Measurements from ENCODE around the gene NFIA. TPM values are rescaled to one million over a fixed set of nuclear protein-coding genes. Genes with fewer than 3 reads are reported as not detected.
A peak's percentile ranks its signal among the peaks of the same experiment; 100 is the strongest.
"Not testable (repeated sequence)": the region's sequence is repeated elsewhere in the genome, so short reads cannot be mapped to it uniquely, and the experiment has no call there.

Gene NFIA
- total RNA-seq, 8 experiments from 2014 or later, result 1.0 to 57.6 (median 9.2) TPM

DNA sequence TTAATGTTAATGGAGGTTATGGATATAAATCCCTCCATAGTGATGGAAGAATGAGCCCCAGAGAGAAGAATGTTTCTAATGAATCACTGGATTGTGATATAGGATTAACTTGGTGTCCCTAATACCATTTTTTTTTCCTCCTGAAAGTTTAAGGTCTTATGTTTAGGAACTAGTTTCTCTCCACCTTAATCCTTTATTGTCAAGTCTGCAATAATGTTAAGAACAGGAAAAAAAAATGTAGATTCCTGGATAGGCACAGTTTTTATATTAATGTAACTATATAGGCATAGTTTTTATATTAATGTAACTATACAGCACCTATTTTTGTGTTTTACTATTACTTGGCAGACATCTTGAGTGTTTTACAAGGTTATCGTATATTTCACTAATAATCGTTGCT lies 34.9 kb downstream of the NFIA start:
- Histone ChIP-seq H3K27ac (no peak overlapping the region), H3K4me1 (replicated peaks in 1 of 2) (peaks cover 41 to 45% of the 10 kb centered on the region in 2 donors), H3K4me3 (no peak overlapping the region)
- no peak for ATAC-seq (replicated peaks in 6 of 8)
- in situ Hi-C loops (cut with MboI; ENCODE audit: low pct_unique_long_range_greater_than_20kb in 2 of 9, low sequenced_read_pairs in 9 of 9, unreplicated experiment in 9 of 9), result no loop called here
- WGBS, 10 experiments, result 90 to 100% (median 95%) methylated on average over 2 of the region's 2 CpGs; no CpG with 5 or more reads in 1 of the 10 experiments

DNA sequence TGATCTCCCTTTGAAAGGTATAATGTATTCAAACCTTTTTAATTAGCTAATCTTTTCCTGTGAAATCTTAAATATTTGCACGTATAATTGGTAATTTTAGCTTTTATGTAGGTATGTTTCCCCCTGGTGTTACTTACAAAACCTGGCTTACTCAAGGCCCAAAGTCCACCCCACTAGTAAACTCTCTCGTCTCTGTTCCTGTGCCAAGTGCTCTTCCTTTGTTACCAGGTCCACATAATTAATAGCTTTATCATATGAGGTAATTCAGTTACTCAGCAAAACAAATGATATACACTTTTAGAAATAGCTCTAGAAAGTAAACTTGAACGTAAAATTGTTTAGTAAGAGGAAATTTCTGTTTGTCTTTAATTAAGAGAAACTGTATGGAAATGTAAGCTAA lies 36.7 kb downstream of the NFIA start:
- H3K27ac ChIP-seq, result no peak overlapping the region
- no peak overlapping the region for H3K4me3 ChIP-seq

DNA sequence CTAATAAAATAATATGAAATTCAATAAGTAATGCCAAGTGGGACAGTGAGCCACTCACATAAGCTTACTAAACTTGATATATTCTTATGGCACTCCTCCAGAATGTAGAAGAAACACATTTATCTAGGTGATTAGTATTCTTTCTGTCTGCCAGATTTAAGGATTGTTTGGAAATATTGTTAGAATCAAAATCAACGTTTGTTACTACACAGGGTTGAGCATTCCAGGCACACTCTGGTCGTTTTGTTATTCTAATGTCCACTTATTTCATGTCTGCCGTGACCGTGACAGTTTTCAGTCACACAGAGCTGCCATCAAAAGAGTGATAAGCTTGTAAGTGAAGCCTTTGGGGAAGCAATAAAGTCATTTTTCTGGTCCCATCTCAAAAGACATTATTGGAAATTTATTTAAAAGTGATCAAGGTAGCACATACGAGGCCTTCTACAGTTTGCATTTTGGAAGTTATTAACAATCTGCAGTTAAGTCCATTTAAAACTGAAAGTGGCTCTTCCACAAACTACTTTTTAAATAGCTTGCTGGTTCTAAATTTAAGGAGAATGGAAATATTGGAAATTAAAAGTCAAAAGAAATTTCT lies 38.0 kb downstream of the NFIA start:
- no peak overlapping the region for H3K27ac ChIP-seq

More for the DNA sequence above, 36.7 kb downstream of the NFIA start:
- WGBS, 10 experiments, result 51 to 100% (median 71%) methylated on average over 1 to 3 of the region's 3 CpGs; no CpG with 5 or more reads in 1 of the 10 experiments
- in situ Hi-C loops (cut with MboI; ENCODE audit: low pct_unique_long_range_greater_than_20kb in 2 of 9, low sequenced_read_pairs in 9 of 9, unreplicated experiment in 9 of 9), result no loop called here
- peak in 1 of 8 experiments; percentile 30 for ATAC-seq (replicated peaks in 6 of 8)
- peaks cover 39 to 46% of the 10 kb centered on the region in 2 donors for H3K4me1 ChIP-seq (replicated peaks in 1 of 2)

DNA sequence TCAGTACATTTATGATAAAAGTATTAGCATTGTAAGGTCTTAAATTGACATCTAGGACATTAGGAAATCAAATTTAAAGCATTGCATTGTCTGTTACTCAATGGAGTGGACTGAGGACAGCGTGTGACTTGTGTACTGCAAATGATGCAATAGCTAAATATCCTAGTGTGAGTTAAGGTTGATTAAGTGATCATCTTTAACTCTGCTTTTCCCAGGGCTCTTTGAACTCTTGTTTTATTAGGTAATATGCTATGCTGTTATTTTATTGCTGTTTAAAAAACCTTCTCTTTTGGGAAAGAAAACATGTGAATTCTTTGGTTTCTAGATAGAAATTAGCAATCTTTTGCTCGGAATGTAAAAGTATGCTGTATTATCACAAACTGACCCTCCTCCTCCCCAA lies 38.6 kb downstream of the NFIA start:
- in situ Hi-C loops (cut with MboI; ENCODE audit: low pct_unique_long_range_greater_than_20kb in 2 of 9, low sequenced_read_pairs in 9 of 9, unreplicated experiment in 9 of 9), result no loop called here
- peak in 7 of 8 experiments; percentile 39 to 75 (median 59) for ATAC-seq (replicated peaks in 6 of 8)
- no peak overlapping the region for H3K4me3 ChIP-seq

More for the DNA sequence above, 38.0 kb downstream of the NFIA start:
- peak in 6 of 8 experiments; percentile 24 to 63 (median 47) for ATAC-seq (replicated peaks in 6 of 8)
- in situ Hi-C loops (cut with MboI; ENCODE audit: low pct_unique_long_range_greater_than_20kb in 2 of 9, low sequenced_read_pairs in 9 of 9, unreplicated experiment in 9 of 9), result no loop called here
- 5 to 66% (median 18%) methylated on average over 3 to 5 of the region's 5 CpGs; no CpG with 5 or more reads in 1 of the 10 experiments for WGBS, 10 experiments
- peaks cover 47 to 48% of the 10 kb centered on the region in 2 donors for H3K4me1 ChIP-seq (replicated peaks in 1 of 2)
- H3K4me3 ChIP-seq, result no peak overlapping the region

DNA sequence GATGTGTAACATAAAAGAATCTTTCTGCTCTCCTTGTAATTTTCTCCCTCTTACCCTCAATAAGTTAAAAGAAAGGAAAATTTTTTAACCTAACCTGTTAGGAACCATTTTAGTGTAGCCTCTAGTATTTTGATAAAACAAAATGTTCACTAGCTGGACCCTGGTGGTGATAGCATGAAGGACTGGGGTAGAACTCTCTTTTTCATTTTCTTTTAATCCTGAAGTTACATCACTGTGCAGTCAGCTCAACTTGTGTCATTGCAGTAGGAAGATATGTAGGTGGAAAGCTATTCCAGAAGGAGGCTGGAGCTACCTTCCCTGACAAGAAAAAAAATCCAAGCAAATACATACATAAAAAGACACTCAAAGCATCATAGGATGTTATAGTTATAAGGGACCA lies 39.3 kb downstream of the NFIA start:
- H3K4me3 ChIP-seq, result no peak overlapping the region

More for the DNA sequence above, 38.6 kb downstream of the NFIA start:
- Histone ChIP-seq H3K4me1 (replicated peaks in 1 of 2) (peaks cover 48 to 52% of the 10 kb centered on the region in 2 donors), H3K27ac (no peak overlapping the region)
- WGBS, 10 experiments, result 11 to 69% (median 55%) methylated on average over 2 of the region's 2 CpGs

DNA sequence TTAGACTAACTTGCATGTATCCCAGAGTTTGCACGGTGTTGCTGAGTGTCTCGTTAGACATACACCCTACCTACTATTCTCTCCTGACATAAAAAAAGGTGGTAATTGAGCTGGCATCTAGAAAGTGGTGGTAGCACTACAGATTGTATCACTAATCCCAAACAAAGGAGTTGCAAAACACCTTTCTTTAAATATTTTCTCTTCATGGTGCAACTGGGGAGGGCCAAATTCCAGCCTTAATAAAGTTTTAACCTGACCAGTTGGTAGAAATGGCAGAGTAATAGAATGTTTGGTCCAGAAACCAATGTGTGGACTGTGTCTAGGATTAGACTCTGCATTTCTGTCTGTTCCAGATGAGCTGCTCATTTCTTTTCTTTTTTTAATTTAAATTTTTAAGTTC lies 40.0 kb downstream of the NFIA start:
- ATAC-seq (replicated peaks in 6 of 8), result no peak
- Histone ChIP-seq H3K27ac (no peak overlapping the region), H3K4me1 (replicated peaks in 1 of 2) (peaks cover 37 to 46% of the 10 kb centered on the region in 2 donors), H3K4me3 (no peak overlapping the region)
- in situ Hi-C loops (cut with MboI; ENCODE audit: low pct_unique_long_range_greater_than_20kb in 2 of 9, low sequenced_read_pairs in 9 of 9, unreplicated experiment in 9 of 9), result no loop called here
- 85 to 100% (median 100%) methylated on average over 1 to 2 of the region's 2 CpGs; no CpG with 5 or more reads in 5 of the 10 experiments for WGBS, 10 experiments

More for the DNA sequence above, 39.3 kb downstream of the NFIA start:
- in situ Hi-C loops (cut with MboI; ENCODE audit: low pct_unique_long_range_greater_than_20kb in 2 of 9, low sequenced_read_pairs in 9 of 9, unreplicated experiment in 9 of 9), result no loop called here
- Histone ChIP-seq H3K4me1 (replicated peaks in 1 of 2) (peaks cover 44 to 47% of the 10 kb centered on the region in 2 donors), H3K27ac (no peak overlapping the region)
- peak in 3 of 8 experiments; percentile 27 to 58 (median 33) for ATAC-seq (replicated peaks in 6 of 8)

DNA sequence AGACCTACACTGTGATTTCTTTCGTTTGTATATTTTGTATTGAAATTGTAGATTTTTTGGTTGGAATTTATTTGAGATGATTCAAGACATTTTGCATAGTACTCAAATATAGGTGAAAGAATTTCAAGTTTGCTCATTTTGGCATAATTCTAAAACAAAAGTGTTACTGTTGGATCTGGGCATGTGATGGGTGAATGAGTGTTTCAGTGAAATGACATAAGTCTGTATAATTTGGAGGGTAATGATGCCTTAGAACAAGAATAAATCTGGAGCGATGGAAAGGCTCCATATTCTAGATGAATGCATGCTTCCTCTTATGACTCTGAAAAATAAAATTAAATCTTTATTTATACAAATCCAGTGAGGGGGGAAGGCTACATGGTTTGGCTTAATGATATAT lies 41.0 kb downstream of the NFIA start:
- in situ Hi-C loops (cut with MboI; ENCODE audit: low pct_unique_long_range_greater_than_20kb in 2 of 9, low sequenced_read_pairs in 9 of 9, unreplicated experiment in 9 of 9), result no loop called here
- Histone ChIP-seq H3K4me1 (replicated peaks in 1 of 2) (peaks cover 37 to 46% of the 10 kb centered on the region in 2 donors), H3K27ac (no peak overlapping the region), H3K4me3 (no peak overlapping the region)
- ATAC-seq (replicated peaks in 6 of 8), result no peak
- WGBS, 10 experiments, result 56 to 100% (median 83%) methylated on average over 1 to 2 of the region's 2 CpGs; no CpG with 5 or more reads in 1 of the 10 experiments

DNA sequence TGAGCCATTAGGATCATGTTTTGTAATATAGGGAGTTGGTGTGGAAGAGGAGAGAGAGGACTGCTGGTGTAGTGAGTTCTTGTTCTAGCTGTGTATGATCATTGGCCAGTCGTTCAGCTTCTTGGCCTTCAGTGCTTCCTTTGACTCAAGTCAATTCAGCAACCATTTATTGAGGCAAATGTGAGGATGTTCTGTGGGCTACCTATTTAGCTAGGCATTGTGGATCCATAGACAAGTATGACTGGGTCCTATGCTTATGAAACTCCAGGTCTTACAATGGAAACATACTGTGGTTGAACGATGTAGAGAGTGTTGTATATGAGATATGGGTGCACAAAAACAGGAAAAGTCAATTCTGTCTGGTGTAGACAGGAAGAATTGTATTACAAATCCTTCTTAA lies 41.7 kb downstream of the NFIA start:
- whole genome bisulfite sequencing, 10 experiments, result 57 to 100% (median 90%) methylated on average over 1 to 2 of the region's 2 CpGs; no CpG with 5 or more reads in 2 of the 10 experiments
- peaks cover 36 to 45% of the 10 kb centered on the region in 2 donors for H3K4me1 ChIP-seq (replicated peaks in 1 of 2)
- in situ Hi-C loops (cut with MboI; ENCODE audit: low pct_unique_long_range_greater_than_20kb in 2 of 9, low sequenced_read_pairs in 9 of 9, unreplicated experiment in 9 of 9), result no loop called here
- no peak overlapping the region for H3K4me3 ChIP-seq
- H3K27ac ChIP-seq, result no peak overlapping the region
- ATAC-seq (replicated peaks in 6 of 8), result no peak

DNA sequence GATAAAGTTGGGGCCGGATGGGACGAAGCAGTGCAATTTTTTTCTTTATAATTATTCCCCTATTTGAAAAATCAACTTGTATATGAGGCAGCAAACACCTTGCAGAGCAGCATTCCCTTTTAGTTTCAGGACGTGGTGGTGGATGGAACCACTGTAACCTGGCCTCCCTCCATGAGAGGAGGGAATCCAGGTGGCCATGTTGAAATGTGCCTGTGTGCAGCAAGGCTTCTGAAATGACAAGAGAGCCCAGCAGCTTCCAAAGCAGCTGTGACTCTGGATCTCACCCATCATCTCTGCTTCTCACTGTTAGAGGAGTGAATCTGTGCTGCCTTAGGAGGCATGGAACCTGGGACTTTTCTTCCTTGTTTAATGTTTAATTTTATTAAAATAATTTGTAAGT lies 42.3 kb downstream of the NFIA start:
- in situ Hi-C loops (cut with MboI; ENCODE audit: low pct_unique_long_range_greater_than_20kb in 2 of 9, low sequenced_read_pairs in 9 of 9, unreplicated experiment in 9 of 9), result no loop called here
- WGBS, 10 experiments, result 74 to 100% (median 86%) methylated on average over 1 to 3 of the region's 3 CpGs; no CpG with 5 or more reads in 3 of the 10 experiments
- Histone ChIP-seq H3K4me1 (replicated peaks in 1 of 2) (peaks cover 29 to 38% of the 10 kb centered on the region in 2 donors), H3K4me3 (no peak overlapping the region), H3K27ac (no peak overlapping the region)
- no peak for ATAC-seq (replicated peaks in 6 of 8)

DNA sequence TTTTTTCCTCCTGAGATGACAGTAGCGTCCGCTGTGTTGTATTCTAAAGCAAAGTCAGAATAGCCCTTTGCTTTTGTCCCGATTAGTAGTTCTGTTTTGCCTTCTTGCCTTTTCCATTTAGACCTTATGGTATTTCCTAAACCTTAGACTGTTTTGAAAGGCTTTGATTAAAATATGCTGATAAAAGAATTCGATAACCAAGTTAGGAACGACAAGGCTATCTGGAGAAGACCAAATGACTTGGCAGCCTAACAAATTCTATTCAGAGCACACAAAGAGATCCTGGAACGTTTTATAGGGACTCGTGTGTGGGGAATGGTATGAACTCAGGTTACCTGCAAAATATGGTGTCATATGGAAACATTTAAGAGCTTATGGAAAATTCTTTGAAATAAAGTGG lies 42.9 kb downstream of the NFIA start:
- Histone ChIP-seq H3K4me3 (no peak overlapping the region), H3K27ac (no peak overlapping the region), H3K4me1 (replicated peaks in 1 of 2) (peaks cover 24 to 33% of the 10 kb centered on the region in 2 donors)
- in situ Hi-C loops (cut with MboI; ENCODE audit: low pct_unique_long_range_greater_than_20kb in 2 of 9, low sequenced_read_pairs in 9 of 9, unreplicated experiment in 9 of 9), result no loop called here
- WGBS, 10 experiments, result 7 to 89% (median 74%) methylated on average over 4 to 7 of the region's 7 CpGs
- no peak for ATAC-seq (replicated peaks in 6 of 8)

DNA sequence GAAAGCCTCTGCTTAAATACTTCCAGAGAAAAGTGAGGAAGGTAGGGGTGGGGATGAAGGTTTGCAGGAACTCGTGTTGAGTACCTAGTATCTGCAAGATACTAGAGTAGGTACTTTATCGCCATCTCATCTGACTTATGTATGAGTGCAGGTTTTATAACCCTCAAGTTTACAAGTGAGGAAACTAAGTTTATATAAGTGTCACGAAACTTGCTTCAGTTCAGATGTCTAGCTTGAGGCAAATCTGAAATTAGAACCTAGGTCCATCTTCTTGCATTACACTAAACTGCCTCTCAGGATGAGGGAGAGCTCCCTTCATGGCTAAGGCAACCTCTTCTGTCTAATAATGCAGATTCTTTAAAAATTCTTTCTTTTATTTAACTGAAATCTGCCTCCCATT lies 43.5 kb downstream of the NFIA start:
- 50 to 100% (median 67%) methylated on average over 1 to 3 of the region's 3 CpGs; no CpG with 5 or more reads in 1 of the 10 experiments for WGBS, 10 experiments
- H3K4me1 ChIP-seq (replicated peaks in 1 of 2), result peaks cover 17 to 26% of the 10 kb centered on the region in 2 donors
- no peak overlapping the region for H3K27ac ChIP-seq
- ATAC-seq (replicated peaks in 6 of 8), result no peak
- no peak overlapping the region for H3K4me3 ChIP-seq
- in situ Hi-C loops (cut with MboI; ENCODE audit: low pct_unique_long_range_greater_than_20kb in 2 of 9, low sequenced_read_pairs in 9 of 9, unreplicated experiment in 9 of 9), result no loop called here

DNA sequence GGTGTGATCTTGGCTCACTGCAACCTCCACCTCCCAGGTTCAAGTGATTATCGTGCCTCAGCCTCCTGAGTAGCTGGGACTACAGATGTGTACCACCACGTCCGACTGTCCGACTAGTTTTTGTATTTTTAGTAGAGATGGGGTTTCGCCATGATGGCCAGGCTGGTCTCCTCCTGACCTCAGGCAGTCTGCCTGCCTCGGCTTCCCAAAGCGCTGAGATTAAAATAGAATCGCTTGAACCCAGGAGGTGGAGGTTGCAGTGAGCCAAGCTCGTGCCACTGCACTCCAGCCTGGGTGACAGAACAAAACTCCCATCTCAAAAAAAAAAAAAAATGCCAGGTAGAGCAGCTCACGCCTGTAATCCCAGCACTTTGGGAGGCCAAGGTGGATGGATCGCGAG lies 44.5 kb downstream of the NFIA start:
- peaks cover 15 to 17% of the 10 kb centered on the region in 2 donors for H3K4me1 ChIP-seq (replicated peaks in 1 of 2)
- H3K27ac ChIP-seq; H3K4me3 ChIP-seq; ATAC-seq (replicated peaks in 6 of 8); in situ Hi-C loops (cut with MboI; ENCODE audit: low pct_unique_long_range_greater_than_20kb in 2 of 9, low sequenced_read_pairs in 9 of 9, unreplicated experiment in 9 of 9): not testable (repeated sequence)
- WGBS, 10 experiments, result 67 to 100% (median 98%) methylated on average over 1 to 12 of the region's 12 CpGs; no CpG with 5 or more reads in 1 of the 10 experiments

DNA sequence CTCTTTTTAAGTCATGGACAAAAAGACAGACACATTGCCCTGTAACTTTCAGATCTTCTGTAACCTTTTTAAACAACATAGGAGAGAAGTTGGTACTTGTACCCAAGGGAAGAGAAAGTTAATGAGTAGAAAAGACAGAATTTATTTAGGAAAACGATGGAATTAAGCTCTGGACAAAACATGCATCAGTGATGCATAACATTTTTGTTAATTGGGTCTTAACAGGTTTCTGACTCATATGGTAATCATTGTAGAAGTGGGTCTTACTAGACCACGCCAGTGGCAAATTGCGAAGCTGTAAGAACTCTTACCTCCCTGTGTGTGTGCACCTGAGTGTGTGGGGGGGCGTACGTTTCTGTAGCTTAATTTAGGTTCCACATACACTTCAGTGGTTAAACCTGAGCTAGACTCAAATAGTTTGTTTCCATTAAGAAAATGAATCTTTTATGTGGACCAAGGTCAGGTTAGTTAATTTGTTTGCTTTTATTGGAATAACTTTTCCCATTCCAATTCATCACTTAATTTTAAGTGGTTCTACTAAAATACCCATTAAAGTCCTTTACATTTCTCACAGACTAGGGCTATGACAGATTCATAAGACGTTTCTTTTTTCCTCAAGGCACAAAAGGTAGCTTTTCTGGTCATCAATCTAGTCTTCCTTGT lies 48.1 kb downstream of the NFIA start:
- 44 to 95% (median 83%) methylated on average over 1 to 6 of the region's 6 CpGs; no CpG with 5 or more reads in 1 of the 10 experiments for WGBS, 10 experiments
- ATAC-seq (replicated peaks in 6 of 8), result no peak
- Histone ChIP-seq H3K4me1 (replicated peaks in 1 of 2) (peaks cover 9 to 19% of the 10 kb centered on the region in 2 donors), H3K27ac (no peak overlapping the region), H3K4me3 (no peak overlapping the region)
- in situ Hi-C loops (cut with MboI; ENCODE audit: low pct_unique_long_range_greater_than_20kb in 2 of 9, low sequenced_read_pairs in 9 of 9, unreplicated experiment in 9 of 9), result no loop called here

Measured in motor neuron (in vitro differentiated cells).